RWPE1 (cell line): ENCODE results near the gene BBS12.

Experiments used
- CTCF ChIA-PET: fragments of 350-600 bp; sonication (Branson Sonifier 250); formaldehyde crosslinking; extraction: SDS; loops from one replicate; lab custom pipeline; 2021; lab: Yijun Ruan, JAX
- POLR2A ChIA-PET: fragments of 400-600 bp; formaldehyde crosslinking; extraction: SDS; loops from one replicate; lab custom pipeline; 2020; ENCODE audit warnings: antibody characterized with exemption; ENCODE audit not compliant: low non-redundant PET; lab: Yijun Ruan, JAX
- DNase-seq: peaks from one replicate; pipeline ENCODE4 v3.0.0; 2012; ENCODE audit warnings: low spot score
- H3K27ac ChIP-seq: fragments of 450-650 bp; 2 replicates; pipeline ENCODE4 v1.5.1; 2017
- CTCF ChIP-seq: fragments of 450-650 bp; conservative IDR thresholded peaks from 2 replicates; pipeline ENCODE4 v1.5.1; 2017; ENCODE audit warnings: low read depth, mild to moderate bottlenecking

Gene BBS12

GRCh38 chr4:122710434-122711308 is 21.8 kb upstream of the BBS12 start:
- no peak overlapping the region for H3K27ac ChIP-seq
- POLR2A ChIA-PET: no interaction called here
- TF ChIP-seq CTCF: no peak
- no peak for DNase-seq
- CTCF ChIA-PET: interaction anchor here (0.7 kb wide), 1 partner anchor 14 kb away, joined by 3 read pairs; no protein-coding TSS in a partner anchor

- DNase-seq: no peak
- ChIA-PET CTCF (no interaction called here), POLR2A (no interaction called here)
- no peak overlapping the region for H3K27ac ChIP-seq
- no peak for TF ChIP-seq CTCF
Observed at GRCh38 chr4:122711919-122712318, 20.6 kb upstream of the BBS12 start.

- POLR2A ChIA-PET: interaction anchor here (0.6 kb wide), 1 partner anchor 1541 kb away, joined by 3 read pairs; no protein-coding TSS in a partner anchor
- CTCF ChIA-PET: no interaction called here
Observed at GRCh38 chr4:122712782-122713181, 19.7 kb upstream of the BBS12 start.

GRCh38 chr4:122715221-122715620 is 17.3 kb upstream of the BBS12 start:
- H3K27ac ChIP-seq: no peak overlapping the region
- TF ChIP-seq CTCF: no peak
- no peak for DNase-seq
- CTCF ChIA-PET: no interaction called here
- POLR2A ChIA-PET: no interaction called here

More at GRCh38 chr4:122712782-122713181, 19.7 kb upstream of the BBS12 start:
- DNase-seq: no peak
- no peak for TF ChIP-seq CTCF
- H3K27ac ChIP-seq: no peak overlapping the region

GRCh38 chr4:122716825-122717448 is 15.6 kb upstream of the BBS12 start:
- peak; percentile 84 for DNase-seq
- peak; percentile 93 for TF ChIP-seq CTCF
- CTCF ChIA-PET: interaction anchor here (0.5 to 1.5 kb wide), 8 partner anchors 15 to 1527 kb away, joined by 3 to 27 read pairs (median 4); partner anchors contain the start of gene BBS12
- POLR2A ChIA-PET: no interaction called here
- H3K27ac ChIP-seq: no peak overlapping the region

GRCh38 chr4:122718281-122718680 is 14.2 kb upstream of the BBS12 start:
- no peak for TF ChIP-seq CTCF
- ChIA-PET POLR2A (no interaction called here), CTCF (no interaction called here)
- no peak overlapping the region for H3K27ac ChIP-seq
- no peak for DNase-seq
